Bronchial epithelial cell (primary cell): ENCODE data around the gene SCN1A. TPM values are rescaled to one million over a fixed set of nuclear protein-coding genes. Genes with fewer than 3 reads are reported as not detected.

Experiments
- DNase-seq: peaks from one replicate; pipeline ENCODE4 v3.0.0-alpha.2; 2010; ENCODE audit warnings: low read depth
- FAIRE-seq: peaks from 2 replicates; lab custom pipeline; 2011; peaks lifted over from hg19 to GRCh38; lab: Jason Lieb, UNC
- H3K27me3 ChIP-seq: 2 replicates; pipeline ENCODE4 v1.5.1; 2011; ENCODE audit warnings: low read length; ENCODE audit not compliant: control insufficient read depth, insufficient read depth
- H3K36me3 ChIP-seq: 2 replicates; pipeline ENCODE4 v1.5.1; 2011; ENCODE audit warnings: low read length; ENCODE audit not compliant: control insufficient read depth, insufficient read depth
- H3K4me3 ChIP-seq: 2 replicates; pipeline ENCODE4 v1.5.1; 2011; ENCODE audit warnings: mild to moderate bottlenecking, low read depth, low read length, control low read depth
- CTCF ChIP-seq: IDR thresholded peaks from 2 replicates; pipeline ENCODE4 v1.5.1; 2011; ENCODE audit warnings: mild to moderate bottlenecking, moderate library complexity, low read length, control low read depth, inconsistent platforms; ENCODE audit not compliant: insufficient read depth, severe bottlenecking
- total RNA-seq: library from RNA; depleted of rRNA; stranded (reverse); fragments of >200 nt; gene quantifications from 2 replicates; pipeline ENCODE4 v1.2.1, GENCODE V29; 2014

The SCN1A gene
- total RNA-seq, 1 donor from 2014 or later, result not detected

DNA sequence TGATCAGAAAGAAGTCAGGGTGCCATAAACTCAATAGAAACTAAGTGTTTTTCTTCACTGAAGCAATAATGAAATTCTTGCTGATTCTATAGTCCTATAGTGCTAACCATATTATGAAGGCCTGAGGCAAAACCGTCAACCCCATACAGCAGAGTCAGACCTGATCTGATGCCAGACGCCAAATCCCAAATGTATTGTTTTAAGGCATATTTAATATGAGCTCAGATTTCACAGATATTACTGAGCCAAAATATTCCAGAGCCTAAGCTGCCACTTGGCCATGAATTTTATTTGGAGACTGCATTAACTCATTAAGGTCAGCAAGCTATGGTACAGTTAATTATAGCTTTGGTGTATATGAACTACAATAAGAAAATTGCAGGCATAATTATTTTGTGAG, 53.4 kb downstream of the SCN1A start:
- H3K4me3 ChIP-seq, result no peak overlapping the region
- no peak for FAIRE-seq
- no peaks in the 10 kb centered on the region for H3K36me3 ChIP-seq
- no peak for DNase-seq
- TF ChIP-seq CTCF, result no peak
- no peaks in the 10 kb centered on the region for H3K27me3 ChIP-seq

DNA sequence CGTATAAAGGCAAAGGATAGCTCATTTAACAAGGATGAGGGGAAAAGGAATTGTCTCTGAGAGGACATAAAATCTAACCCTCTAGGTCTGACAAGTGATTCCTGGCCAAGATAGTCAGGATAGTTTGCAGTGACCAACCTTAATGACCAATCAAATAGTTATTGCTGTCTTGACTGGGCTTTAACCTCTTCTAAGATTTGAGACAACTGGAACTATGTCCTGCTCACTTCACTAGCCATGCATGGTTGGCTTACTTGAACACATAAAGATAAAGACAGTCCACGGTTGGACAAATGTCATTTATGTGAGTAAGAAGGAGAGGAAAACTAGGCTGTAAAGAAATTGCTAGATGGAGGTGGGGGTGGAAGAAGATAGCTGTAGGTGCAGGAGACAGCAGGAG, 53.8 kb downstream of the SCN1A start:
- Histone ChIP-seq H3K4me3 (no peak overlapping the region), H3K27me3 (no peaks in the 10 kb centered on the region), H3K36me3 (no peaks in the 10 kb centered on the region)
- no peak for DNase-seq
- no peak for FAIRE-seq
- no peak for TF ChIP-seq CTCF

DNA sequence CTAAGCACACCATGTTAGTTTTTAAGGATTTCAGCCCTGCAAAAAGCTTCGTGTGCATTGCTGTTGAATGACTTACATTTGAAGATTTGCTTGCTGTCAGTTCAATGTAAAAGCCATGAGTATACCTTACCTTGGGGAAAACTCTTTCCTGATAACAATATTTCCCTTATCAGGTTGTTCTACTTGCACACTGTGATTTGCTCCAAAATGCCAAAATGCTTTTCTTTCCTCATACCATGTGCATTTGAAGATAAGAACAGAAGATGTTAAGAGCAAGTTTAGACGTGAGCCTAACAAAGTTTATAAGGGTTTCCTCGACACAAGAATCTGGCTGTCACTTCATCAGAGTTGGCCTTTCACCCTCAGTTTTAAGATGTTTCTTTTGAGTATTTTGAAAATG, 57.6 kb downstream of the SCN1A start:
- no peak for FAIRE-seq
- H3K4me3 ChIP-seq, result no peak overlapping the region
- no peak for TF ChIP-seq CTCF
- DNase-seq, result no peak
- no peaks in the 10 kb centered on the region for H3K36me3 ChIP-seq
- no peaks in the 10 kb centered on the region for H3K27me3 ChIP-seq

- FAIRE-seq (no peak), DNase-seq (peak; percentile 37)
- Histone ChIP-seq H3K4me3 (no peak overlapping the region), H3K36me3 (no peaks in the 10 kb centered on the region), H3K27me3 (no peaks in the 10 kb centered on the region)
- no peak for TF ChIP-seq CTCF
Observed at GRCh38 chr2:166068981-166069380, 58.8 kb downstream of the SCN1A start.

GRCh38 chr2:166067229-166067628, 60.6 kb downstream of the SCN1A start:
- Histone ChIP-seq H3K36me3 (no peaks in the 10 kb centered on the region), H3K27me3 (no peaks in the 10 kb centered on the region), H3K4me3 (no peak overlapping the region)
- no peak for TF ChIP-seq CTCF
- FAIRE-seq, result no peak
- DNase-seq, result no peak

DNA sequence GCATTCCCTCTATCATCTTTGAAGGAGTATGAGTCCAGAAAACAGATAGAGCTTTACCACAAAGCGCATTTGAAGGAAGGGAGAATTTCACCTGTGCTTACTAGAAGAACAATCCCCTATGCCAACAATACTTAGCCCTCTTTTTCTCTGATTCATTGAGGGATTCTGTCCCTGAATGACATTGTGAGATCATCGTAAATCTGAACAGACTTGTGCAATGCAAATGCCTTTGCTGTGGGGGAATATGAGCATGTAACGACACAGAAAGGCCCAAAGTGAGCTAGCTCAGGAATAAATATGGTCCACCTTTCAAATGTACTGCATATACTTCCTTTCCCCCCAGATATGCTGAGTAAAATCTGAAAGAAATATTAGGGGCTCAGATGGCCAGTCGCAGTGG, 67.6 kb downstream of the SCN1A start:
- FAIRE-seq, result no peak
- Histone ChIP-seq H3K36me3 (no peaks in the 10 kb centered on the region), H3K27me3 (no peaks in the 10 kb centered on the region), H3K4me3 (no peak overlapping the region)
- TF ChIP-seq CTCF, result no peak
- DNase-seq, result peak; percentile 82
